Activated naive CD8-positive, alpha-beta T cell treated with anti-CD3 and anti-CD28 coated beads, Interleukin-2, amount 50 U/mL, for 24 hours (primary cell): ENCODE results near the gene MTUS2.

ENCODE experiments used
- ATAC-seq: fragments of 150-1000 bp; cut with Tn5 transposase; one replicate; pipeline ENCODE4 v1.10.0; 2021
- DNase-seq: peaks from one replicate; pipeline ENCODE4 v3.0.0; 2021
- H3K27ac Mint-ChIP-seq: one replicate; pipeline ENCODE4 v1.8.0; 2021; ENCODE audit warnings: mild to moderate bottlenecking, mixed read lengths
- H3K27me3 Mint-ChIP-seq: one replicate; pipeline ENCODE4 v1.8.0; 2021; ENCODE audit warnings: mixed read lengths
- H3K36me3 Mint-ChIP-seq: one replicate; pipeline ENCODE4 v1.8.0; 2021; ENCODE audit warnings: low read depth, mixed read lengths
- H3K4me1 Mint-ChIP-seq: one replicate; pipeline ENCODE4 v1.8.0; 2021; ENCODE audit warnings: mixed read lengths
- H3K4me3 Mint-ChIP-seq: one replicate; pipeline ENCODE4 v1.8.0; 2021; ENCODE audit warnings: mild to moderate bottlenecking, moderate library complexity, mixed read lengths
- H3K9me3 Mint-ChIP-seq: one replicate; pipeline ENCODE4 v1.8.0; 2021; ENCODE audit warnings: mixed read lengths

The MTUS2 gene

GRCh38 chr13:29503041-29503837 is 683.1 kb downstream of the MTUS2 start:
- Mint-ChIP-seq H3K4me3 (no peak overlapping the region), H3K9me3 (no peaks in the 10 kb centered on the region), H3K27me3 (peaks cover 24% of the 10 kb centered on the region), H3K27ac (no peak overlapping the region), H3K4me1 (no peaks in the 10 kb centered on the region), H3K36me3 (no peaks in the 10 kb centered on the region)
- DNase-seq (no peak), ATAC-seq (no peak)

GRCh38 chr13:29504691-29505090 is 684.6 kb downstream of the MTUS2 start:
- DNase-seq (no peak), ATAC-seq (no peak)
- H3K9me3 Mint-ChIP-seq, result no peaks in the 10 kb centered on the region
- H3K36me3 Mint-ChIP-seq, result peaks cover 3% of the 10 kb centered on the region
- H3K27me3 Mint-ChIP-seq, result peaks cover 22% of the 10 kb centered on the region
- H3K27ac Mint-ChIP-seq, result peak overlapping the region; percentile 18
- no peaks in the 10 kb centered on the region for H3K4me1 Mint-ChIP-seq
- no peak overlapping the region for H3K4me3 Mint-ChIP-seq

GRCh38 chr13:29505511-29505910 is 685.4 kb downstream of the MTUS2 start:
- H3K9me3 Mint-ChIP-seq, result no peaks in the 10 kb centered on the region
- DNase-seq (no peak), ATAC-seq (no peak)
- peaks cover 22% of the 10 kb centered on the region for H3K27me3 Mint-ChIP-seq
- no peak overlapping the region for H3K4me3 Mint-ChIP-seq
- H3K27ac Mint-ChIP-seq, result peak overlapping the region; percentile 18
- peaks cover 3% of the 10 kb centered on the region for H3K36me3 Mint-ChIP-seq
- no peaks in the 10 kb centered on the region for H3K4me1 Mint-ChIP-seq

- Mint-ChIP-seq H3K36me3 (peaks cover 3% of the 10 kb centered on the region), H3K4me1 (no peaks in the 10 kb centered on the region), H3K27me3 (peaks cover 22% of the 10 kb centered on the region), H3K9me3 (no peaks in the 10 kb centered on the region), H3K4me3 (no peak overlapping the region), H3K27ac (no peak overlapping the region)
- no peak for DNase-seq
- no peak for ATAC-seq
These were observed 685.8 kb downstream of the MTUS2 start for GRCh38 chr13:29505950-29506349.

GRCh38 chr13:29507356-29507755 is 687.2 kb downstream of the MTUS2 start:
- H3K36me3 Mint-ChIP-seq, result peaks cover 6% of the 10 kb centered on the region
- H3K4me1 Mint-ChIP-seq, result peaks cover under 1% of the 10 kb centered on the region
- H3K9me3 Mint-ChIP-seq, result no peaks in the 10 kb centered on the region
- peaks cover 17% of the 10 kb centered on the region for H3K27me3 Mint-ChIP-seq
- H3K27ac Mint-ChIP-seq, result no peak overlapping the region
- no peak overlapping the region for H3K4me3 Mint-ChIP-seq
- no peak for DNase-seq
- ATAC-seq, result no peak

GRCh38 chr13:29508130-29508875 is 688.2 kb downstream of the MTUS2 start:
- Mint-ChIP-seq H3K36me3 (peaks cover 8% of the 10 kb centered on the region), H3K27me3 (peaks cover 10% of the 10 kb centered on the region), H3K4me3 (no peak overlapping the region), H3K9me3 (no peaks in the 10 kb centered on the region), H3K27ac (no peak overlapping the region), H3K4me1 (peaks cover 2% of the 10 kb centered on the region)
- ATAC-seq (peak; percentile 49), DNase-seq (peak; percentile 78)

- Mint-ChIP-seq H3K4me3 (no peak overlapping the region), H3K4me1 (peaks cover 2% of the 10 kb centered on the region), H3K9me3 (no peaks in the 10 kb centered on the region), H3K36me3 (peaks cover 11% of the 10 kb centered on the region), H3K27ac (peak overlapping the region; percentile 37), H3K27me3 (peaks cover 6% of the 10 kb centered on the region)
- DNase-seq (no peak), ATAC-seq (no peak)
These were observed 688.7 kb downstream of the MTUS2 start for GRCh38 chr13:29508876-29509252.

GRCh38 chr13:29509999-29510589 is 690.0 kb downstream of the MTUS2 start:
- H3K27ac Mint-ChIP-seq, result peak overlapping the region; percentile 65
- peaks cover 14% of the 10 kb centered on the region for H3K36me3 Mint-ChIP-seq

GRCh38 chr13:29510651-29511084 is 690.5 kb downstream of the MTUS2 start:
- no peak overlapping the region for H3K4me3 Mint-ChIP-seq
- H3K36me3 Mint-ChIP-seq, result peaks cover 15% of the 10 kb centered on the region
- H3K9me3 Mint-ChIP-seq, result no peaks in the 10 kb centered on the region
- ATAC-seq (no peak), DNase-seq (no peak)
- H3K27me3 Mint-ChIP-seq, result peaks cover 1% of the 10 kb centered on the region
- H3K4me1 Mint-ChIP-seq, result peaks cover 2% of the 10 kb centered on the region
- peak overlapping the region; percentile 65 for H3K27ac Mint-ChIP-seq

More at GRCh38 chr13:29509999-29510589, 690.0 kb downstream of the MTUS2 start:
- peaks cover 1% of the 10 kb centered on the region for H3K27me3 Mint-ChIP-seq
- DNase-seq (no peak), ATAC-seq (no peak)
- H3K4me3 Mint-ChIP-seq, result no peak overlapping the region
- H3K9me3 Mint-ChIP-seq, result no peaks in the 10 kb centered on the region
- H3K4me1 Mint-ChIP-seq, result peaks cover 2% of the 10 kb centered on the region

- ATAC-seq, result no peak
- Mint-ChIP-seq H3K4me3 (no peak overlapping the region), H3K27ac (no peak overlapping the region), H3K9me3 (no peaks in the 10 kb centered on the region), H3K36me3 (peaks cover 20% of the 10 kb centered on the region), H3K4me1 (peaks cover 2% of the 10 kb centered on the region), H3K27me3 (peaks cover 1% of the 10 kb centered on the region)
- DNase-seq, result no peak
These were observed 691.1 kb downstream of the MTUS2 start for GRCh38 chr13:29511106-29511796.

GRCh38 chr13:29511980-29512379 is 691.8 kb downstream of the MTUS2 start:
- Mint-ChIP-seq H3K4me1 (peaks cover 2% of the 10 kb centered on the region), H3K4me3 (no peak overlapping the region), H3K27me3 (no peaks in the 10 kb centered on the region), H3K27ac (peak overlapping the region; percentile 45), H3K36me3 (peaks cover 24% of the 10 kb centered on the region), H3K9me3 (no peaks in the 10 kb centered on the region)
- ATAC-seq (no peak), DNase-seq (no peak)

GRCh38 chr13:29513002-29513980 is 693.2 kb downstream of the MTUS2 start:
- no peaks in the 10 kb centered on the region for H3K27me3 Mint-ChIP-seq
- no peak overlapping the region for H3K27ac Mint-ChIP-seq
- H3K9me3 Mint-ChIP-seq, result no peaks in the 10 kb centered on the region
- no peak for DNase-seq
- no peak overlapping the region for H3K4me3 Mint-ChIP-seq
- H3K36me3 Mint-ChIP-seq, result peaks cover 31% of the 10 kb centered on the region
- peaks cover 2% of the 10 kb centered on the region for H3K4me1 Mint-ChIP-seq
- ATAC-seq, result no peak

GRCh38 chr13:29513981-29514719 is 694.0 kb downstream of the MTUS2 start:
- Mint-ChIP-seq H3K9me3 (no peaks in the 10 kb centered on the region), H3K27me3 (no peaks in the 10 kb centered on the region), H3K4me1 (peaks cover 2% of the 10 kb centered on the region), H3K4me3 (no peak overlapping the region), H3K27ac (no peak overlapping the region), H3K36me3 (peaks cover 35% of the 10 kb centered on the region)
- DNase-seq, result no peak
- ATAC-seq, result no peak
